Measurements from ENCODE around the gene APC. TPM values are rescaled to one million over a fixed set of nuclear protein-coding genes. Genes with fewer than 3 reads are reported as not detected.

APC gene
- total RNA-seq, 1 experiment from 2014 or later: 24.0 TPM

DNA sequence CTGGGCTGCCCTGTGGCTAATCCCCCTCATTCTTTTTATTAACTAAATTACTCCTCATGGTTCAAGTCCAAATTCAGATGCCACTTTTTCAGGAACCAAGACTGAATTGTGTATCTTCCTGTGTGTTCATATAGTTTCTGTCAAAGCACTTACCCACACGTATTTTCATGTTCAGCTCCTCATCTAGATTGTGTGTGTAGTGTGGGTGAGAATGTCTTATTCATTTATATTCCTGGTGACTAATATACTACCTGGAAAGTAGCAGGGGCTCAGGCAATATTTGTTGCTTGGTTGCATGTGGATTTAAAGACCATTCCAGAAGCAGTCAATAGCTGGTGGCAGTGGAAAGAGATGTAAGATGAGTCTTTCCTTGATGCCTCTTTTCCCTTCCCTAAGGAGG lies 74.9 kb downstream of the APC start:
- Histone ChIP-seq H3K27me3 (ENCODE audit: insufficient read depth, low read length) (no peaks in the 10 kb centered on the region), H2AFZ (ENCODE audit: low read depth, low read length, poor library complexity, severe bottlenecking) (no peak overlapping the region), H3K79me2 (ENCODE audit: insufficient read depth, low read length) (no peaks in the 10 kb centered on the region), H3K27ac (ENCODE audit: low read depth, low read length) (no peak overlapping the region), H3K9me3 (ENCODE audit: control insufficient read depth in 1 of 2, insufficient read depth in 1 of 2, low read depth in 1 of 2, low read length in 2 of 2) (no peaks in the 10 kb centered on the region), H3K36me3 (ENCODE audit: control insufficient read depth in 1 of 2, insufficient read depth in 2 of 2, low read length in 2 of 2) (no peaks in the 10 kb centered on the region), H3K9ac (ENCODE audit: low read length) (no peak overlapping the region), H3K4me3 (replicated peaks in 1 of 2; ENCODE audit: low read depth in 1 of 2, low read length in 2 of 2) (no peak overlapping the region), H4K20me1 (ENCODE audit: insufficient read depth) (no peaks in the 10 kb centered on the region), H3K4me2 (ENCODE audit: low read length) (no peak overlapping the region), H3K4me1 (ENCODE audit: control insufficient read depth in 1 of 2, insufficient read depth in 2 of 2, low read length in 2 of 2) (no peaks in the 10 kb centered on the region), H3K9me2 (ENCODE audit: insufficient read depth) (no peaks in the 10 kb centered on the region)
- ChIA-PET POLR2A (no interaction called here), CTCF (no interaction called here), RAD21 (ENCODE audit: low non-redundant PET in 1 of 2, low total read pairs in 2 of 2, uncharacterized antibody in 2 of 2, unreplicated experiment in 2 of 2) (no interaction called here)
- no peak for ATAC-seq
- DNase-seq (ENCODE audit: low read depth, low spot score): no peak
- intact Hi-C loops (cut with micrococcal nuclease): no loop called here
- no TSS peak for BruUV-seq (replicated peaks)
- TF ChIP-seq RAD21 (IDR thresholded peaks at IDR 0.05; ENCODE audit: low read depth): no peak
- TF ChIP-seq, protein P1, sequence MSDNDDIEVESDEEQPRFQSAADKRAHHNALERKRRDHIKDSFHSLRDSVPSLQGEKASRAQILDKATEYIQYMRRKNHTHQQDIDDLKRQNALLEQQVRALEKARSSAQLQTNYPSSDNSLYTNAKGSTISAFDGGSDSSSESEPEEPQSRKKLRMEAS (IDR thresholded peaks at IDR 0.05): no peak
- no peak for TF ChIP-seq YY1 (IDR thresholded peaks at IDR 0.05; ENCODE audit: extremely low read depth, insufficient replicate concordance, low read depth, low read length)
- TF ChIP-seq SIN3A (IDR thresholded peaks at IDR 0.05; ENCODE audit: low read depth): no peak

DNA sequence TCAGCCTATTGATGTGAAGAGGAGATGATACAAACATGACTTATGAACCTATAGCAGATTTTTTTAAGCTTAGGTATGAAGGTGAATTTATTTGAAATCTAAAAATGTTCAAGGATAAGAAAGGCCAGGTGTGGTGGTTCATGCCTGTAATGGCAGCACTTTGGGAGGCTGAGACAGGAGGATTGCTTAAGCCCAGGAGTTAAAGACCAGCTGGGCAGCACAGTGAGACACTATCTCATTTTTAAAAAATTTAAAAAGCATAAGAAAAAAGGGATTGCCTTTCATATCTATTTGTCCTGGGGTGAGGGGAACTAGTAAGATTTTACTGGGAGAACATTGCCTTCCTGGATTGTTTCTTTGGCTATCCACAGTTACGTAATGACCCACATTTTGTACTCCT lies 82.6 kb downstream of the APC start:
- Histone ChIP-seq H3K4me2 (ENCODE audit: low read length) (no peak overlapping the region), H4K20me1 (ENCODE audit: insufficient read depth) (no peaks in the 10 kb centered on the region), H3K9me3 (ENCODE audit: control insufficient read depth in 1 of 2, insufficient read depth in 1 of 2, low read depth in 1 of 2, low read length in 2 of 2) (no peaks in the 10 kb centered on the region), H3K27ac (ENCODE audit: low read depth, low read length) (no peak overlapping the region), H3K9me2 (ENCODE audit: insufficient read depth) (no peaks in the 10 kb centered on the region), H3K79me2 (ENCODE audit: insufficient read depth, low read length) (no peaks in the 10 kb centered on the region), H3K4me3 (replicated peaks in 1 of 2; ENCODE audit: low read depth in 1 of 2, low read length in 2 of 2) (no peak overlapping the region), H3K36me3 (ENCODE audit: control insufficient read depth in 1 of 2, insufficient read depth in 2 of 2, low read length in 2 of 2) (no peaks in the 10 kb centered on the region), H2AFZ (ENCODE audit: low read depth, low read length, poor library complexity, severe bottlenecking) (no peak overlapping the region), H3K27me3 (ENCODE audit: insufficient read depth, low read length) (no peaks in the 10 kb centered on the region), H3K4me1 (ENCODE audit: control insufficient read depth in 1 of 2, insufficient read depth in 2 of 2, low read length in 2 of 2) (no peaks in the 10 kb centered on the region), H3K9ac (ENCODE audit: low read length) (no peak overlapping the region)
- no peak for DNase-seq (ENCODE audit: low read depth, low spot score)
- ChIA-PET POLR2A (no interaction called here), CTCF (no interaction called here), RAD21 (ENCODE audit: low non-redundant PET in 1 of 2, low total read pairs in 2 of 2, uncharacterized antibody in 2 of 2, unreplicated experiment in 2 of 2) (no interaction called here)
- no TSS peak for BruUV-seq (replicated peaks)
- ATAC-seq: no peak
- TF ChIP-seq TCF7L2 (IDR thresholded peaks at IDR 0.05; ENCODE audit: borderline replicate concordance, extremely low read depth, insufficient read depth, insufficient read length) (no peak), EZH2phosphoT487 (IDR thresholded peaks at IDR 0.05; ENCODE audit: borderline replicate concordance) (no peak), ZNF274 (IDR thresholded peaks at IDR 0.05; ENCODE audit: low read depth, low read length) (no peak), SRF (IDR thresholded peaks at IDR 0.05; ENCODE audit: low read depth) (no peak), CBX3 (IDR thresholded peaks at IDR 0.05; ENCODE audit: low read depth) (no peak), JUND (IDR thresholded peaks at IDR 0.05) (no peak)
- TF ChIP-seq, protein P1 (IDR thresholded peaks at IDR 0.05): no peak
- intact Hi-C loops (cut with micrococcal nuclease): no loop called here
